NCI-H128 (cell line): ENCODE data around the gene NCBP2L.

Experiments used
- DNase-seq: peaks from one replicate; lab custom pipeline; 2025; ENCODE audit not compliant: unreplicated experiment; lab: John Stamatoyannopoulos, UW

The NCBP2L gene

DNA sequence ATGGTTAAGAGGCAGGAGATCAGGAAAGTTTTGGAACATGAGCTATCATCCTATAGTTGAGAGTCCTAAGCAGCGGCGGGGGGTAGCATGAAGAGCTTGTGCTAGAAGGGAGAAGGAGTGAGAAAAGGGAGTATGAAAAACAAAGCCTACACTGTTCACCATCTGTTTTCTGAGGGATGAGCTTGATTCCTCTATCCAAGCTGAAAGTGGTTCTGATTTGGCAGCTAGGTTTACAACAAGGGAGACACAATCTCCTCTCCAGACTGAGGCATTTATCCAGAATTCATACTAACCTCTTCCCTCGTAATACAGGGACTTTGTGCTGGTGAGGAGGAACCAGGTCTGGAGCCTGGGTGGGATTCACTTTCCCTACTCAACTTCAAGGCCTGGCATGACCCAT is 25.5 kb upstream of the NCBP2L start:
- DNase-seq, result no peak

DNA sequence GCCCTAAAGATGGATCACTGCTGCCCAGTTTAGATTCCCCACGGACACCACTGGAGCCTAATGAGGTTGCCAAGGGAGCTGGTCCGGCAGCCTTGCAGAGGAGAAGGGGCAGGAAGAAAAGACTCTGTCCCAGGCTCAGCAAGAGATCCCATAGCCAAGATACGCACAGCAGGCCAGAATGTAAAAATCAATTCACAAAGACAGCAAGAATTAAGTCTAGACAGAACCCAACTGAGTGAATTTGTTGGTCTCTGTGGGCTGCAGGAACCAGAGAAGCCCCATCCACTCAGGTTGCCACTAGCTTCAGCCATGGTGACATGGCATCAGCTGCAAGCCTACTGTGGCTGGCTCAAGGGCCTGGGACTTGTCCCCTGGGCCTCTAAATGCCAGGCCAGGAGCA is 24.8 kb upstream of the NCBP2L start:
- no peak for DNase-seq

DNA sequence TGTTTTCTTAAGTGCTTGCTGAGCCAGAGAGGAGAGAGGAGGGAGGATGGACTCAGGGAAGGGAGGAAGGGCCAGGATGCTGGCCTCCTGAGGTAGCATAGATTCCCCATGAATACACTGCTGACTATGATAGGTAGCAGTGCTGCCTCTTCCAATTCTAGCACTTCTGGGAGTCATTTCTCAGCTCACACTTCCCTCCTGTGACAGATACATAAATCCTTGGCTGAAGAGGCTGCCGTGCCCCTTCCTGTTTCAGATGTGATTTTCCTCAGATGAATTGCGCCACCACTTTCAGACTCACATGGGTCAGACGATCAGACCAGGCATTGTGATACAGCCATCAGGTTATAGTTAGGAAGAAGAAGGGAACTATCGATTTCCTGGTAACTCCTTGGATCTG is 24.3 kb upstream of the NCBP2L start:
- DNase-seq, result no peak

DNA sequence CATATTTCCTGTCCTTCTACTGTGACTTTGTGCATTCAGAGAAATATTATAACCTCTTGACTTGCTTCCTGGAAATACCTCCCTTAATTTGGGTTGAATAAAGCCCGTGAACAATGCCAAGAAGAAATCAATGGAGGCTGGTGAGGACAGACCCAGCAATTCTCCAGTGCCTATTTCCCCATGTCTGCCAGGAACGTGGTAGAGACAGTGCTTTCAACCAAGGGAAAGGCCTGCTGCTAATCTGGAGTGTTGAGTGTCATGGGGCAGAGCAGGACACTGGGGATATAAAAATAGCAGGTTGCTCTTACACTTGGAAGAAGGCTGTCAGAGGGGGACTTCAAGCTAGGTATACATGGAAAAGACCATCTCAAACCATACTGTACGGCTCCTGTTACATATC is 21.8 kb upstream of the NCBP2L start:
- no peak for DNase-seq

GRCh38 chrX:107758231-107758766 is 19.2 kb upstream of the NCBP2L start:
- no peak for DNase-seq

DNA sequence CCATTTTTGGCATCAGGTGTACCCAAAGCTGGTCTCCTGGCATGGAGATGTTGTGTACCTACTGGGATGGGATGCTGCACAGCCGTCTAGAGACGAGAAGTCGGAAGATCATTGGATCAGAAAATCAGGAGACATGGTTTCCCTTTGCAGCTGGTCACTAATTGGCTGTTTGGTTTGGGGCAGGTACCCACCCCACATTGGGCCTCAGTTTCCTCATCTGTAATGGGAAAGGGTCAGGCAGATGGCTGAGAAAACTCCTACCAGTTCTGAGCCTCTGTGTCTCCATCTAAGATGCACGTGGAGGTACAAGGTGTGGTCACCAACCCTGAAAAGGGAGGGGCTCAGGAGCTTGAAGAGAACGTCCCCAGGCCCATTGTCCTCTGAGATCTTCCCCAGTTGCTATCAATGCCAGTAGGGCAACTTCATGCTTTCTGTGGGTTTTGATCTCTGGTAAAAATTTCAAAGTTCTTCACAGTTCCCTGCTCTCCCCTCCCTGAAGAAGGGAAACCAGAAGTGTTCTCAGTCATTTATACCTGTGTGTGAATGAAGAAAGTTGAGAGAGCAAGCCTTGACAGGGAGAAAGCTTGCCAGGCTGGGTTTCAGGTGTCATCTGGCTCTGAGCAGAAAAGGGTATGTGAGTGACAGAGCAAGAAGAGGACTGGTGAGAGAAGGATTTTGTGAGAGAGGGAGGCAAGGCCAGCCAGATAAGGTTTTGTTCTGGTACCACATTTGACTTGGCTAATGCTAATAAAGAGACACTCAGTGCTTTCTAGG is 17.0 kb upstream of the NCBP2L start:
- DNase-seq, result no peak

GRCh38 chrX:107763647-107764046 is 13.9 kb upstream of the NCBP2L start:
- no peak for DNase-seq

- no peak for DNase-seq
Observed at GRCh38 chrX:107764845-107765608, 12.5 kb upstream of the NCBP2L start.

DNA sequence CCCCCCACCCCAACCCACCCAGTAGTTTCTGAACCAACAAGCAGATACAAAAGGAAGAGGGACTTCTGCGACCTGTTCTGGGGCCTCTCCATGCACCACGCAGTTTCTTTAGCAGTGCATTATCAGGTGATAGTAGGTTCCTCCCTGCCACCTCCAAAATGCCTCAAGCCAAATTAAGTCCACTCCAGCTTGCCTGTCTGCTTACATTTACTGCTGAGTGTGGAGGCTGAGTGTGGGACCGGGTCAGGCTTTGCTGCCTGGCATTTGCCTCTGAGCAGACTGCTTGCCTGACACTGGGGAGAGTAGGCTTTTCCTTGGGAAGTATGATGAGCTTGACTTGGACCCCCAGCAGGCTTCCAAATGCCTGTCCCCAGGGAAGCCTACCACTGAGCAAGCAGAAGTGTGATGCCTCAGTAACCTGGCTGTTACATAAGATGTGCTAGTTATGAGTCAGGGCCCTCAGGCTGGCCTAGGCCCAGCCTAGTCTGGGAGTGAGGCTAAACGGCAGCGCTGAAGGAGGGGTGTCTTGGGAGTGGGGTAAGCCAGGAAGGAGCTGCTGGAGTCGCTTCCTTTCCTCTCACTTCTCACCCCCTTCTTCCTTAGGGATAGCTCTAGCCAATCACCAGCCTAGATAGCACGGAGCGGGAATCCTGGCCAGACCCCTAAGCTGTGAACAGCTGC is 10.9 kb upstream of the NCBP2L start:
- no peak for DNase-seq

DNA sequence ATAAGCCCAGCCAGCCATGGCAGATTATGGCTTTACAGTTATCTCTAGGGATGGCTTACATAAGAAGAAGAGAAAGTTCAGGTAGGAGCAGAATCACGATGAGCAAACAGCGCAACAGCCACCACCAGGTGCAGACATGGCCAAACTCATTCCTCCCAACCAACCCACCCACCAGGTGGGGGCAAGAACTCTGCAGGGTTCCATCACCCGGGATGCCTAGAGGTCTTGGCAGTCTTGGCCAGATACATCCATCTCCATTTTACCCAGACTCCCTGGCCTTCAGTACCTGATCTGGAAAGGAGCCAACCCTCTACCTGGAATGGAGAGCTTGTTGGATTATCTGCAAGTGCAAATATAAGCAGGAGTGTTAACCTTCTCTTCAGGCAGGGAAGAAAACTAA is 9.5 kb upstream of the NCBP2L start:
- DNase-seq, result no peak

DNA sequence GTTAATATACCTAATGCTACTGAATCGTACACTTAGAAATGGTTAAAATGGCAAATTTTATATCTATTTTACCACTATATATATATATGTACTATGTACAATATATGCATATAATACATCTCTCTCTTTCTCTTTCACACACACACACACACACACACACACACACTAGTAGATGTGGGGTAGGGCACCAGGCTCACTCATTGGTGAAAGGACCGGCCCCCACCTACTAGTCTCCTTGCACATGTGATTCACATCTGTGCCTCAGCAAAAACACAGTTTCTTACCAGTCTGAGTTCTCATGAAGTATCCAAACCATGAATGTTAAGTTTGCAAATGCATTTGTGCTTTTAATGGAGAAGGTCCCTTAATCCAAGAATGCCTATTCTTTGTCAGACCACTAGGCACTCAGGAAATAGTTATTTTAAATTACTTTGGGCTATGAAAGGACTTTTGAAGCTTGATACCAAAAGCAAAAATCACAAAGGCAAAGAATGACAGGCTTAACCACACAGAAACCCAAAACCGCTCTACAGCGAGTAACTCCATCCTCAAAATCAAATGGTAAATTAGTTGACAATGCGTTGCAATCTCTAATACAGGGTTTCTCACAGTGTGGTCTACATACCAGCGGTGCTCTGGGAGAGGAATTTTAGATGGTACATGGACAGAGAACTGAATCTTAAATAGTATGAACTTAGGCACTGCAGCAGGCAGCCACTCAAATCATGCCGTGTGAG is 7.8 kb upstream of the NCBP2L start:
- no peak for DNase-seq

DNA sequence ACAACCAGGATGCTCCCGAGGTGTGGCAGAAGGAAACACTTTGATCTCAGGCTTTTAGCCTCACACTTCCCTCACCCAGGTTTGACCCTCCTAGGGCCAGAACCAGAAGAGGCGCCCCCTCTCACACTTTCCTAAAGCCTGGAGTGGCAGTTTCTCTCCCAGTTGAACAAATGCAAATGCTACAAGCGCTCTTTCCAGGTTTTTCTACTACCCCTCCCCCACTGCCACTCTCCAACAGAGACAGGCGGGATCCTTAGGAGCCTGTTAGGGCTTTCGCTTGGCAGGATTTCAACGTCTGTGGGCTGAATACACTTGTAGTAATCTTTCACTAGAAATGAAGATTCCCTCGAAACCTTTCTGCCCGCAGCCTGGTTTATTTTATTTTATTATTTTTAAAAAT is 4.3 kb upstream of the NCBP2L start:
- DNase-seq, result peak; percentile 7

DNA sequence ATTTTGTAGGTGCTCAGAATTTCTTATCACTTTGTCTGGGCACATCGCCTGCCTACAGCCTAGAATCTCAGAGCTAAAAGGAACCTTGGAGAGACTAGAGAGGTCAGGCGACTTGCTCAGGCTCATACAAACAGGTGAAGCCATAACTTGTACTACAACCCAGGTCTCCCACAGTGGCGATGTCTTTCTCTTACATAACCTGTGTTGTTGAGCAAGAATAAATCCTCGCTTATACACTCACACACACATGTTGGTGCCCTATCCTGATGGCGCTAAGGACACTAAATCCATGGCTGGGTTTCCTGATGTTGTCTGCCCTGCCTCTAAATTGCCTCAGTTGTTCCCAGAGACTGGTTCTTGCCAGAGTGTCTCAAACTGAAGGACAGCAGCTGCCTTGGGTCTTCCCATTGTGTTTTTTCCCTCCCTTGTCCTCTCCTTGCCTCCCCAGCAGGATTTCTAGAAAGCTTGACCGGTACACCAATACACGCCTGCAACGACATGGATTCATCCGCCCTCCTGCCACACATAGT is 3.6 kb upstream of the NCBP2L start:
- DNase-seq, result no peak

DNA sequence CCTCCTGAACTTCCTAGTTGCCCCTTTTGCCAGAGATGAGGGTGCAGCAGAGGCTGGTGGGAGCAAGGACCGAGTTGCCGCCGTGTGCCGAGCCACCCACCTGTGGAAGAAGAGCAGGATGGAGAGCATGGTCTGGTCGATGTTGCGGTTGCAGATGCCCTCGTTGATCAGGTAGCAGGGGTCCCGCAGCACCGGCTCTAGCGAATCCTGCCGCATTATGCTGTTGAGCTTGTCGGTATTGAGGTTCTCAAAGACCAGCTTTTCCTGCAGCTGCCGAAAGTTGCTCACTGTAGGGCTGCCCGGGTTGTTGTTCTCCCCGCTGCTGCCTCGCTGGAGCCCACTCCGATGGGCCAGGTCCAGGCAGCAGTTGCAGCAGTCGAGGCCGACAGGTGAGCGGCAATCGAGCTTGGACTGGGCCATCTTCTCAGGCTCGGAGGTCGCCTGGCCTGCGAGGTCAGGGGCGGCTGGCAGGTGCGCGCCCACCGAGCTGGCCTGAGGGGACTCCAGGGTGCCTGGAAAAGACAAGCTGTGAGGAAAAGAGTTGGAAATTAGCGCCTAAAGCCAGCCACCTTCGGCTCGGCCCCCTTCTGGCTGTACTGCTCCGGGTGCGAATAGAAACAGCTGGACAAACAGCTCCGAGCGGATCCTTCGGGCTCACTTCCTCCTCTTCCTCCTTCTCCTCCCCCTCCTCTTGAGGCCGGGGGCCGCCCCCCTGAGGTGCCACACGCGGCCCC is 2.4 kb upstream of the NCBP2L start:
- DNase-seq, result no peak

GRCh38 chrX:107775734-107776511 is 1.6 kb upstream of the NCBP2L start, which contains the start of gene TSC22D3:
Gene TSC22D3, minus strand, starts transcription at chrX:107775787. Its CDS starts 368 bp downstream, at chrX:107775419.
- DNase-seq, result no peak

GRCh38 chrX:107776649-107777535 is 641 bp upstream of the NCBP2L start:
- peak; percentile 44 for DNase-seq

- no peak for DNase-seq
Observed at GRCh38 chrX:107780525-107780924, 3.0 kb downstream of the NCBP2L start.

GRCh38 chrX:107787827-107788226 is 10.3 kb downstream of the NCBP2L start:
- no peak for DNase-seq
